H1 (cell line): ENCODE measurements around the gene PLEKHG2. TPM values are rescaled to one million over a fixed set of nuclear protein-coding genes. Genes with fewer than 3 reads are reported as not detected.

Experiments used
- CTCF ChIA-PET: fragments of 300-600 bp; sonication (Branson Sonifier 250); formaldehyde crosslinking; loops from one replicate; lab custom pipeline; 2021; ENCODE audit not compliant: partially characterized antibody; lab: Charles Lee
- POLR2A ChIA-PET: fragments of 300-600 bp; sonication (Branson Sonifier 250); formaldehyde crosslinking; loops from one replicate; lab custom pipeline; 2021; ENCODE audit warnings: inconsistent platforms; ENCODE audit not compliant: partially characterized antibody; lab: Charles Lee
- DNase-seq, 2 experiments: peaks; one replicate each; pipeline versions ENCODE4 v3.0.0 to v3.0.0-alpha.2; 2010 to 2022; ENCODE audit warnings: low spot score in 2 of 2, low read depth in 1 of 2, mixed read lengths in 1 of 2
- FAIRE-seq: peaks from 2 replicates; lab custom pipeline; 2011; peaks lifted over from hg19 to GRCh38; lab: Jason Lieb, UNC
- H2AFZ ChIP-seq: 2 replicates; pipeline ENCODE4 v1.8.1; 2012; ENCODE audit warnings: low read length, inconsistent platforms
- H2AK5ac ChIP-seq: 2 replicates; pipeline ENCODE4 v1.6.1; 2013; ENCODE audit warnings: low read depth, low read length
- H2BK120ac ChIP-seq: replicated peaks from 2 replicates; pipeline ENCODE3; 2013; ENCODE audit warnings: low read depth, low read length, inconsistent platforms
- H2BK12ac ChIP-seq: 2 replicates; pipeline ENCODE4 v1.6.1; 2013; ENCODE audit warnings: low read depth, low read length
- H2BK15ac ChIP-seq: 2 replicates; pipeline ENCODE4 v1.6.1; 2013; ENCODE audit warnings: low read length
- H2BK20ac ChIP-seq: 2 replicates; pipeline ENCODE4 v1.6.1; 2013; ENCODE audit warnings: low read length
- H2BK5ac ChIP-seq: 2 replicates; pipeline ENCODE4 v1.6.1; 2013; ENCODE audit warnings: low read depth, low read length
- H3K14ac ChIP-seq: 2 replicates; pipeline ENCODE4 v1.6.1; 2013; ENCODE audit warnings: inconsistent platforms; ENCODE audit not compliant: insufficient read length
- H3K18ac ChIP-seq: 2 replicates; pipeline ENCODE4 v1.6.1; 2013; ENCODE audit warnings: low read length; ENCODE audit errors: extremely low read depth
- H3K23ac ChIP-seq: 2 replicates; pipeline ENCODE4 v1.6.1; 2013; ENCODE audit warnings: inconsistent platforms; ENCODE audit not compliant: insufficient read length
- H3K23me2 ChIP-seq: 2 replicates; pipeline ENCODE4 v1.6.1; 2013; ENCODE audit warnings: low read depth, low read length
- H3K27ac ChIP-seq: 2 replicates; pipeline ENCODE4 v1.6.1; 2011; ENCODE audit warnings: low read depth, low read length, inconsistent platforms
- H3K27me3 ChIP-seq, 4 experiments: replicated peaks in 1 of 4; 1 replicate in 1 of 4; 2 replicates in 3 of 4; pipeline versions ENCODE4 v1.6.1 to v1.8.1; 2011 to 2013; ENCODE audit warnings: low read length in 3 of 4, mild to moderate bottlenecking in 3 of 4, inconsistent platforms in 2 of 4, mixed read lengths in 2 of 4, moderate library complexity in 1 of 4; ENCODE audit not compliant: control insufficient read depth in 3 of 4, insufficient read depth in 3 of 4; ENCODE audit errors: extremely low read depth in 1 of 4
- H3K36me3 ChIP-seq, 4 experiments: 2 replicates each; pipeline versions ENCODE4 v1.6.1 to v1.8.1; 2011 to 2013; ENCODE audit warnings: mild to moderate bottlenecking in 4 of 4, low read length in 3 of 4, moderate library complexity in 2 of 4, control low read depth in 1 of 4, inconsistent platforms in 1 of 4; ENCODE audit not compliant: insufficient read depth in 4 of 4, control insufficient read depth in 2 of 4
- H3K4ac ChIP-seq: replicated peaks from 2 replicates; pipeline ENCODE3; 2013; ENCODE audit warnings: low read length, low read depth, mixed read lengths, inconsistent platforms; ENCODE audit not compliant: insufficient read length
- H3K4me1 ChIP-seq, 4 experiments: replicated peaks in 1 of 4; 1 replicate in 1 of 4; 2 replicates in 3 of 4; pipeline versions ENCODE4 v1.6.1 to v1.8.1; 2011 to 2013; ENCODE audit warnings: low read length in 3 of 4, inconsistent platforms in 2 of 4, mixed read lengths in 1 of 4; ENCODE audit not compliant: insufficient read depth in 4 of 4, control insufficient read depth in 3 of 4
- H3K4me2 ChIP-seq, 2 experiments: 2 replicates each; pipeline versions ENCODE4 v1.6.1 to v1.8.1; 2011 to 2013; ENCODE audit warnings: low read depth in 2 of 2, low read length in 2 of 2, control low read depth in 1 of 2, inconsistent platforms in 1 of 2, mild to moderate bottlenecking in 1 of 2; ENCODE audit not compliant: insufficient read depth in 1 of 2
- H3K4me3 ChIP-seq, 4 experiments: fragments of 200-600, 300-600 bp in 1 of 4; sonication (generic), shearing (Covaris generic), sonication (Bioruptor Twin) in 1 of 4; 2 replicates each; pipeline versions ENCODE4 v1.5.1 to v1.8.1; 2011 to 2016; ENCODE audit warnings: low read length in 4 of 4, low read depth in 3 of 4, control low read depth in 2 of 4, inconsistent platforms in 2 of 4, mild to moderate bottlenecking in 2 of 4, mixed read lengths in 1 of 4, moderate library complexity in 1 of 4; ENCODE audit not compliant: insufficient read depth in 2 of 4; ENCODE audit errors: extremely low read depth in 1 of 4
- H3K56ac ChIP-seq: replicated peaks from 2 replicates; pipeline ENCODE3; 2013; ENCODE audit warnings: low read depth, mild to moderate bottlenecking, mixed read lengths, low read length, inconsistent platforms; ENCODE audit not compliant: insufficient read length
- H3K79me1 ChIP-seq: 2 replicates; pipeline ENCODE4 v1.6.1; 2013; ENCODE audit warnings: low read depth, low read length, control low read depth
- H3K79me2 ChIP-seq, 2 experiments: 2 replicates each; pipeline versions ENCODE4 v1.6.1 to v1.8.1; 2012 to 2013; ENCODE audit warnings: low read length in 2 of 2, mild to moderate bottlenecking in 2 of 2, inconsistent platforms in 1 of 2; ENCODE audit not compliant: insufficient read depth in 2 of 2, control insufficient read depth in 1 of 2
- H3K9ac ChIP-seq, 4 experiments: replicated peaks in 1 of 4; 1 replicate in 1 of 4; 2 replicates in 3 of 4; pipeline versions ENCODE4 v1.6.1 to v1.8.1; 2011 to 2013; ENCODE audit warnings: low read depth in 3 of 4, low read length in 3 of 4, control low read depth in 2 of 4, mild to moderate bottlenecking in 2 of 4, moderate library complexity in 2 of 4, inconsistent platforms in 1 of 4; ENCODE audit errors: extremely low read depth in 1 of 4
- H3K9me3 ChIP-seq, 2 experiments: 2 replicates each; pipeline versions ENCODE4 v1.6.1 to v1.8.1; 2012 to 2013; ENCODE audit warnings: mild to moderate bottlenecking in 2 of 2, moderate library complexity in 2 of 2, control low read depth in 1 of 2, inconsistent platforms in 1 of 2, low read depth in 1 of 2, low read length in 1 of 2, mixed read lengths in 1 of 2; ENCODE audit not compliant: insufficient read depth in 2 of 2
- H4K20me1 ChIP-seq, 2 experiments: replicated peaks in 1 of 2; 2 replicates each; pipeline versions ENCODE3 to v1.8.1; 2011 to 2013; ENCODE audit warnings: inconsistent platforms in 2 of 2, low read length in 2 of 2, mild to moderate bottlenecking in 1 of 2; ENCODE audit not compliant: insufficient read depth in 2 of 2, control insufficient read depth in 1 of 2
- H4K5ac ChIP-seq: 2 replicates; pipeline ENCODE4 v1.6.1; 2013; ENCODE audit warnings: low read length, low read depth, mixed read lengths, inconsistent platforms; ENCODE audit not compliant: insufficient read length
- H4K8ac ChIP-seq: 2 replicates; pipeline ENCODE4 v1.8.0; 2013; ENCODE audit warnings: mild to moderate bottlenecking, moderate library complexity, low read length, inconsistent platforms; ENCODE audit not compliant: insufficient read depth; ENCODE audit errors: extremely low read depth
- H4K91ac ChIP-seq: replicated peaks from 2 replicates; pipeline ENCODE3; 2013; ENCODE audit warnings: low read length, mixed read lengths, inconsistent platforms; ENCODE audit not compliant: insufficient read length
- JUN ChIP-seq: IDR thresholded peaks from 2 replicates; pipeline ENCODE4 v1.6.1; 2011; ENCODE audit warnings: low read depth, mild to moderate bottlenecking, improper control_type of control experiment, low read length
- WGBS, 2 experiments: shearing (Covaris generic) in 1 of 2; methylation state at CpG; one replicate each; pipeline versions ENCODE4 v1.1.6 to v1.1.7; 2013 to 2015; ENCODE audit warnings: low lambda C conversion rate in 2 of 2, mixed read lengths in 2 of 2, inconsistent platforms in 1 of 2, low coverage in 1 of 2, missing lambda C conversion rate in 1 of 2; ENCODE audit not compliant: insufficient replicate concordance in 2 of 2, insufficient coverage in 1 of 2, insufficient read length in 1 of 2; ENCODE audit errors: extremely low coverage in 1 of 2, missing lambda C conversion rate in 1 of 2; 5-methylcytosine and 5-hydroxymethylcytosine counted together
- polyA plus RNA-seq, 7 experiments: library from polyadenylated mRNA; depleted of rRNA in 3 of 7; stranded (reverse) in 5 of 7; unstranded in 2 of 7; fragments of >200 nt in 5 of 7; fragments of 200-250 nt in 2 of 7; gene quantifications; 1 replicate in 5 of 7; 2 replicates in 1 of 7; 4 replicates in 1 of 7; pipeline versions ENCODE4 v1.2.1 to v1.2.3, GENCODE V29; 2011 to 2013; ENCODE audit warnings: missing spikeins in 2 of 7, mixed read lengths in 2 of 7
- total RNA-seq: library from RNA; stranded (reverse); fragmentation: NEBNext Ultra II Directional; extraction: Animal tissue kit (Norgen Biotek cat#: 25700); gene quantifications from 2 replicates; pipeline ENCODE4 v1.2.1, GENCODE V29; 2021

PLEKHG2 gene
- total and polyA plus RNA-seq, 2 of the 8 experiments (the other 6 are each of a cell fraction or from before 2014, with no cell fraction given), result 16.9 to 65.7 TPM

GRCh38 chr19:39436350-39436716 is 23.9 kb downstream of the PLEKHG2 start:
- Histone ChIP-seq H2BK5ac (peak overlapping the region; percentile 75; the same call in 1 of the 2 replicates), H4K20me1 (peaks cover 2 to 18% of the 10 kb centered on the region in 2 experiments), H2BK12ac (no peak overlapping the region), H3K56ac (peak overlapping the region; percentile 84), H2AFZ (no peak overlapping the region), H3K36me3 (peaks cover 20 to 30% (median 23%) of the 10 kb centered on the region in 4 experiments), H3K9ac (peak overlapping the region; percentile 60 to 92 (median 72)), H3K14ac (no peak overlapping the region), H2AK5ac (0 out of 2 replicates have a peak overlapping the region, but pooled peaks have one; percentile 75), H2BK15ac (no peak overlapping the region), H3K4me1 (peaks cover 0 to 5% (median 0%) of the 10 kb centered on the region in 4 experiments; a peak in 3 of 7 replicates), H3K4ac (no peak overlapping the region), H3K27me3 (no peaks in the 10 kb centered on the region; a peak in 1 of 7 replicates), H3K79me1 (peaks cover 8% of the 10 kb centered on the region), H3K4me3 (peak overlapping the region; percentile 97 to 99 (median 98)), H4K91ac (no peak overlapping the region), H2BK20ac (no peak overlapping the region), H3K79me2 (peaks cover 7 to 20% of the 10 kb centered on the region in 2 experiments; a peak in 3 of 4 replicates), H2BK120ac (no peak overlapping the region), H4K5ac (no peak overlapping the region), H3K9me3 (no peaks in the 10 kb centered on the region), H3K23me2 (peaks cover 8% of the 10 kb centered on the region; the same call in 1 of the 2 replicates), H3K18ac (peak overlapping the region; percentile 66; the same call in 1 of the 2 replicates), H3K27ac (peak overlapping the region; percentile 69; the same call in 1 of the 2 replicates), H3K23ac (no peak overlapping the region), H3K4me2 (peak overlapping the region; percentile 82 to 87), H4K8ac (no peak overlapping the region)
- FAIRE-seq (no peak), DNase-seq (no peak)
- ChIA-PET POLR2A (interaction anchor here (0.5 to 47.8 kb wide), 34 partner anchors 10 to 397 kb away, joined by 3 to 1154 read pairs (median 7); partner anchors contain the start of genes DLL3, DYRK1B, EID2B and IFNL1), CTCF (interaction anchor here (0.8 to 1.6 kb wide), 8 partner anchors 8 to 39 kb away, joined by 3 to 11 read pairs (median 5); partner anchors contain the start of genes PLEKHG2 and SUPT5H)
- WGBS, 2 experiments, result 0% methylated on average over 1 of the region's 2 CpGs; no CpG with 5 or more reads in 1 of the 2 experiments
- TF ChIP-seq JUN, result no peak
